Body of pancreas (tissue), 4 donors: ENCODE measurements around the gene LGALS4.
"Not testable (repeated sequence)": the region's sequence is repeated elsewhere in the genome, so short reads cannot be mapped to it uniquely, and the experiment has no call there.

ENCODE experiments used
- POLR2A ChIP-seq, 3 donors: fragments of 450-650 bp; IDR thresholded peaks; one replicate each; pipeline ENCODE4 v1.6.1; 2016; ENCODE audit warnings: antibody characterized with exemption in 3 of 3, mild to moderate bottlenecking in 2 of 3
- TF ChIP-seq, protein P1 (sequence below), 7 experiments: fragments of 450-650 bp in 4 of 7; fragments of 200-600 bp in 3 of 7; sonication (generic) in 3 of 7; IDR thresholded peaks; one replicate each; pipeline ENCODE4 v1.5.1; 2016 to 2019; ENCODE audit warnings: antibody characterized with exemption in 7 of 7

DNA sequence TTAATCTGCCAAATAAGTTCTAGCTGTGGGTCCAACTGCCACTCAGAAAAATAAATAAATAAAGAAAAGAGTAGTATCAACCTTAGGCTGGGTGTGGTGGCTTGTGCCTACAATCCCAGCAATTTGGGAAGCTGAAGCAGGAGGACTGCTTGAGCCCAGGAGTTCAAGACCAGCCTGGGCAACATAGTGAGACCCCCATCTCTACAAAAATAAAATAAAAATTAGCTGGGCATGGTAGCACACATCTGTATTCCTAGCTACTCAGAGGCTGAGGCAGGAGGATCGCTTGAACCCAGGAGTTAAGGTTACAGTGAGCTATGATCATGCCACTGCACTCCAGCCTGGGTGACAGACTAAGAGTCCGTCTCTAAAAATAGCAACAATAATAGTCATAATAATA is 1.2 kb upstream of the LGALS4 start:
- TF ChIP-seq, protein P1, sequence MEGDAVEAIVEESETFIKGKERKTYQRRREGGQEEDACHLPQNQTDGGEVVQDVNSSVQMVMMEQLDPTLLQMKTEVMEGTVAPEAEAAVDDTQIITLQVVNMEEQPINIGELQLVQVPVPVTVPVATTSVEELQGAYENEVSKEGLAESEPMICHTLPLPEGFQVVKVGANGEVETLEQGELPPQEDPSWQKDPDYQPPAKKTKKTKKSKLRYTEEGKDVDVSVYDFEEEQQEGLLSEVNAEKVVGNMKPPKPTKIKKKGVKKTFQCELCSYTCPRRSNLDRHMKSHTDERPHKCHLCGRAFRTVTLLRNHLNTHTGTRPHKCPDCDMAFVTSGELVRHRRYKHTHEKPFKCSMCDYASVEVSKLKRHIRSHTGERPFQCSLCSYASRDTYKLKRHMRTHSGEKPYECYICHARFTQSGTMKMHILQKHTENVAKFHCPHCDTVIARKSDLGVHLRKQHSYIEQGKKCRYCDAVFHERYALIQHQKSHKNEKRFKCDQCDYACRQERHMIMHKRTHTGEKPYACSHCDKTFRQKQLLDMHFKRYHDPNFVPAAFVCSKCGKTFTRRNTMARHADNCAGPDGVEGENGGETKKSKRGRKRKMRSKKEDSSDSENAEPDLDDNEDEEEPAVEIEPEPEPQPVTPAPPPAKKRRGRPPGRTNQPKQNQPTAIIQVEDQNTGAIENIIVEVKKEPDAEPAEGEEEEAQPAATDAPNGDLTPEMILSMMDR (IDR thresholded peaks at IDR 0.05): not testable (repeated sequence)
- not testable (repeated sequence) for TF ChIP-seq POLR2A (IDR thresholded peaks at IDR 0.05)
